PFSK-1 (cell line): ENCODE results near the gene GMIP.

Experiments
- FOXP2 ChIP-seq: optimal IDR thresholded peaks from 2 replicates; pipeline ENCODE3; 2011; ENCODE audit warnings: borderline replicate concordance, control low read depth, inconsistent platforms; ENCODE audit not compliant: insufficient read depth; ENCODE audit errors: extremely low read length, extremely low read depth
- POLR2AphosphoS5 ChIP-seq: IDR thresholded peaks from 2 replicates; pipeline ENCODE4 v1.6.1; 2012; ENCODE audit warnings: low read depth, mild to moderate bottlenecking, control low read depth, low read length, moderate library complexity
- SIN3A ChIP-seq: IDR thresholded peaks from 2 replicates; pipeline ENCODE4 v1.6.1; 2012; ENCODE audit warnings: mild to moderate bottlenecking, low read length, moderate library complexity, borderline replicate concordance; ENCODE audit not compliant: insufficient read depth
- TAF1 ChIP-seq: IDR thresholded peaks from 2 replicates; pipeline ENCODE4 v1.6.1; 2012; ENCODE audit warnings: low read length, control low read depth, borderline replicate concordance; ENCODE audit not compliant: insufficient read depth
- TF ChIP-seq, protein P1 (sequence below), 2 experiments: IDR thresholded peaks; 2 replicates each; pipeline versions ENCODE4 v1.6.1 to v1.8.0; 2011 to 2012; ENCODE audit warnings: low read depth in 2 of 2, low read length in 2 of 2, control low read depth in 1 of 2, inconsistent platforms in 1 of 2, mild to moderate bottlenecking in 1 of 2, moderate library complexity in 1 of 2; ENCODE audit not compliant: insufficient read depth in 1 of 2

Gene GMIP

GRCh38 chr19:19656451-19657396 is 13.3 kb upstream of the GMIP start:
- no peak for TF ChIP-seq POLR2AphosphoS5
- no peak for TF ChIP-seq TAF1
- no peak for TF ChIP-seq FOXP2
- TF ChIP-seq, protein P1, sequence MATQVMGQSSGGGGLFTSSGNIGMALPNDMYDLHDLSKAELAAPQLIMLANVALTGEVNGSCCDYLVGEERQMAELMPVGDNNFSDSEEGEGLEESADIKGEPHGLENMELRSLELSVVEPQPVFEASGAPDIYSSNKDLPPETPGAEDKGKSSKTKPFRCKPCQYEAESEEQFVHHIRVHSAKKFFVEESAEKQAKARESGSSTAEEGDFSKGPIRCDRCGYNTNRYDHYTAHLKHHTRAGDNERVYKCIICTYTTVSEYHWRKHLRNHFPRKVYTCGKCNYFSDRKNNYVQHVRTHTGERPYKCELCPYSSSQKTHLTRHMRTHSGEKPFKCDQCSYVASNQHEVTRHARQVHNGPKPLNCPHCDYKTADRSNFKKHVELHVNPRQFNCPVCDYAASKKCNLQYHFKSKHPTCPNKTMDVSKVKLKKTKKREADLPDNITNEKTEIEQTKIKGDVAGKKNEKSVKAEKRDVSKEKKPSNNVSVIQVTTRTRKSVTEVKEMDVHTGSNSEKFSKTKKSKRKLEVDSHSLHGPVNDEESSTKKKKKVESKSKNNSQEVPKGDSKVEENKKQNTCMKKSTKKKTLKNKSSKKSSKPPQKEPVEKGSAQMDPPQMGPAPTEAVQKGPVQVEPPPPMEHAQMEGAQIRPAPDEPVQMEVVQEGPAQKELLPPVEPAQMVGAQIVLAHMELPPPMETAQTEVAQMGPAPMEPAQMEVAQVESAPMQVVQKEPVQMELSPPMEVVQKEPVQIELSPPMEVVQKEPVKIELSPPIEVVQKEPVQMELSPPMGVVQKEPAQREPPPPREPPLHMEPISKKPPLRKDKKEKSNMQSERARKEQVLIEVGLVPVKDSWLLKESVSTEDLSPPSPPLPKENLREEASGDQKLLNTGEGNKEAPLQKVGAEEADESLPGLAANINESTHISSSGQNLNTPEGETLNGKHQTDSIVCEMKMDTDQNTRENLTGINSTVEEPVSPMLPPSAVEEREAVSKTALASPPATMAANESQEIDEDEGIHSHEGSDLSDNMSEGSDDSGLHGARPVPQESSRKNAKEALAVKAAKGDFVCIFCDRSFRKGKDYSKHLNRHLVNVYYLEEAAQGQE (IDR thresholded peaks at IDR 0.05; ENCODE audit: insufficient read depth in 1 of 2, low read depth in 2 of 2, low read length in 2 of 2) = no peak
- TF ChIP-seq SIN3A = no peak

DNA sequence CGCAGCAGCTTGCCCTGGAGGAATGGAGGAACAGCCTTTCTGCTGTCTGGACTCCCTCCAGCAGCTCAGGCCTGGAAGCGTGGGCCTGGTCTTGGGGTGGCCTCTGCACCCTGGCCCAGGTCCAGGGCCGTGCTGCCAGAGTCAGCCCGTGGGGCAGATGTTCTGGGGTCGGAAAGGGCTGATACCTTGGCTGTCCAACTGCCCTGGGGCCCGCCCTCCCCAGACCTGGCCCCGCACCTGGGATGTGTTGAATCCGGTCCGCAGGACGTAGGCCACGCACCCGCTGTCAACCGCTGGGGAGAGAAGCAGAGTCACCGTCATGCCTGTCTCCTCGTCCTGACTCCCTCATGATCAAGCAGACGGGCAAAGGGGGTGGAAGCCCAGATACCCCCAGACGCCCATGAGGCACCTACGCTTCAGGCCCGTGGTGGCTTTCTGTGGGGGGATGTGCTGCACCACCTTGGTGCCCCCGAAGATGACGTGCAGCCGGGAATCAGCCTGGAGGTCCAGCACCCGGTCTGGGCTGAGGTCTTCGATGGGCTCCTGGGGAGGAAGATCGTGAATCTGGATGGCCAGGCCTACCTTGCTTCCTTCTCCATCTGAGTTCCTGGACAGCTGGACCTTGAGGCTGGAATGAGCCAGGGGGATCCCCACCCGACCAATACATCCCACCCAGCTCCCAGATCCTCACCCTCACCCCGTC is 12.3 kb upstream of the GMIP start:
- TF ChIP-seq TAF1 (no peak), POLR2AphosphoS5 (no peak), FOXP2 (no peak), SIN3A (no peak)
- TF ChIP-seq, protein P1 (IDR thresholded peaks at IDR 0.05; ENCODE audit: insufficient read depth in 1 of 2, low read depth in 2 of 2, low read length in 2 of 2) = no peak

GRCh38 chr19:19655051-19655594 is 11.7 kb upstream of the GMIP start:
- TF ChIP-seq TAF1 (no peak), SIN3A (no peak)

DNA sequence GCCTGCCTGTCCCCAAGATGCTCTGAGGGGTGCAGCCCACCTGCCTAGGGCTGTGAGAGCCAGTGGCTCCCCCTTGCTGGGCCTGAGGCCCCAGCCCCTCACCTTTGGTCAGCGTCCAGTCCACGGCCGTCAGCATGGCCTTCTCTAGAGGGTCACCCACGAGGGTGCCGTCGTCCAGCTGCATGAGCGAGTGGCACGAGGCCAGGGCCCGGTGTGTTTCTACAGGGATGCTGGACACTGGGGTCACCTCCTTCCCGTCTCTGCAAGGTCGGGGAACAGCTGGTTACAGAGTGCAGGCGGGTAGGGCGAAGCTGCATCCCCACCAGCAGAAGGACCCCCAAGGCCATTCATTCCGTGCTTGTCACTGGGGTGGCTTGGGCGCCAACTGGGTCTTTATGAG is 11.0 kb upstream of the GMIP start:
- TF ChIP-seq, protein P1 (IDR thresholded peaks at IDR 0.05; ENCODE audit: insufficient read depth in 1 of 2, low read depth in 2 of 2, low read length in 2 of 2) = no peak
- TF ChIP-seq SIN3A = no peak
- TF ChIP-seq FOXP2 = no peak
- TF ChIP-seq TAF1 = no peak
- TF ChIP-seq POLR2AphosphoS5 = no peak

- TF ChIP-seq POLR2AphosphoS5 = no peak
- TF ChIP-seq, protein P1 (IDR thresholded peaks at IDR 0.05; ENCODE audit: insufficient read depth in 1 of 2, low read depth in 2 of 2, low read length in 2 of 2) = no peak
- TF ChIP-seq SIN3A = no peak
- no peak for TF ChIP-seq TAF1
- TF ChIP-seq FOXP2 = no peak
These were observed 10.2 kb upstream of the GMIP start for GRCh38 chr19:19653597-19654147.
